GM12892 (cell line): Measurements from ENCODE around the gene EGFL7.

Source experiments
- POLR2A ChIP-seq: IDR thresholded peaks from 2 replicates; pipeline ENCODE4 v1.6.1; 2011; ENCODE audit warnings: low read depth, low read length, control low read depth
- POLR2AphosphoS5 ChIP-seq: IDR thresholded peaks from 2 replicates; pipeline ENCODE4 v1.6.1; 2011; ENCODE audit warnings: low read depth, low read length, control low read depth
- TAF1 ChIP-seq: IDR thresholded peaks from 2 replicates; pipeline ENCODE4 v1.6.1; 2011; ENCODE audit warnings: low read depth, mild to moderate bottlenecking, control low read depth, low read length, borderline replicate concordance

DNA sequence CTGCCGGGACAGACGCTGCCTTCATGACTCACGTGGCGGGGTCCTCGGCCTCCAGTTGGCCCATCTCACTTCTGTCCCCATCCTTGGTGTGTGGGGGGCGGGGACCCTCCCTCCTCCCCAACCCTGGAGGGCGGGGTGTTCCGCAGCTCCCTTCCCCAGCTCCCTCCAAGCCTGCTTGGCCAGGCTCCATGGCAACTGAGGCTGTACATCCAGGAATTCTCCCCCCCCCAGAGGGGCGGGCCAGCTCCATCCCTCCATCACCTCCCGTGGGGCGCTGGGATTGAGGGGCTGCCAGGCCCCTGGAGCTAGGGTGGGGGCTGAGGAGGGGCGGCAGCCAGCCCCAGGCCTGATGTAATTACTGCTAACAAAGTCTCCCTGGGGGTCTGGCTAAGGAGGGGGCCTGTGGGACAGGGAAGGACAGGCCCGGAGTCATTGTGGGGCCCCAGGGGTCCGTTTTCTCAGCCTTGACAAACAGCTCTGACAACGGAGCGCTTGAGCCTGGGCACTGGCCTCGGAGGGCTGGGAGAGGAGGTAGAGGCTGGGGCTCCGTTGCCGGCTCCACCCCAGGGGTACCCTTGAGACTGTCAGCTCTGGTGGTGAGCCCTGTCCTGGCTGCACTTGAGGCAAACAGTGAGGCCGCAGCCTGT, 57.7 kb downstream of the EGFL7 start:
- TF ChIP-seq POLR2AphosphoS5 (no peak), POLR2A (no peak), TAF1 (no peak)
